Skeletal muscle tissue (tissue), 4 donors: ENCODE measurements around the gene RNU1-2. TPM values are rescaled to one million over a fixed set of nuclear protein-coding genes. Genes with fewer than 3 reads are reported as not detected.
"Not testable (repeated sequence)": the region's sequence is repeated elsewhere in the genome, so short reads cannot be mapped to it uniquely, and the experiment has no call there.

ENCODE experiments used
- H3K27ac ChIP-seq: one replicate; pipeline ENCODE4 v1.7.0; 2013; ENCODE audit warnings: mild to moderate bottlenecking, low read depth, low read length, inconsistent platforms
- H3K27me3 ChIP-seq, 3 donors: one replicate each; pipeline ENCODE4 v1.7.0; 2013; ENCODE audit warnings: low read length in 3 of 3; ENCODE audit not compliant: control insufficient read depth in 3 of 3, insufficient read depth in 3 of 3
- H3K36me3 ChIP-seq, 3 donors: one replicate each; pipeline ENCODE4 v1.7.0; 2013; ENCODE audit warnings: low read length in 3 of 3; ENCODE audit not compliant: control insufficient read depth in 3 of 3, insufficient read depth in 3 of 3
- H3K4me1 ChIP-seq, 3 donors: one replicate each; pipeline ENCODE4 v1.7.0; 2013; ENCODE audit warnings: low read length in 3 of 3, mild to moderate bottlenecking in 3 of 3; ENCODE audit not compliant: control insufficient read depth in 3 of 3, insufficient read depth in 3 of 3
- H3K4me3 ChIP-seq, 3 donors: one replicate each; pipeline ENCODE4 v1.7.0; 2013; ENCODE audit warnings: low read length in 3 of 3
- H3K9ac ChIP-seq, 3 donors: one replicate each; pipeline ENCODE4 v1.7.0; 2013; ENCODE audit warnings: low read length in 3 of 3, mild to moderate bottlenecking in 3 of 3, moderate library complexity in 2 of 3, low read depth in 1 of 3
- H3K9me3 ChIP-seq, 3 donors: one replicate each; pipeline ENCODE4 v1.7.0; 2013; ENCODE audit warnings: low read length in 3 of 3; ENCODE audit not compliant: control insufficient read depth in 3 of 3
- total RNA-seq: library from RNA; depleted of rRNA; stranded (reverse); fragments of >200 nt; gene quantifications from one replicate; pipeline ENCODE4 v1.2.3, GENCODE V29; 2014
- donor health status: Osteomylitis.

The RNU1-2 gene
- total RNA-seq, 1 donor from 2014 or later: under 0.01 TPM

DNA sequence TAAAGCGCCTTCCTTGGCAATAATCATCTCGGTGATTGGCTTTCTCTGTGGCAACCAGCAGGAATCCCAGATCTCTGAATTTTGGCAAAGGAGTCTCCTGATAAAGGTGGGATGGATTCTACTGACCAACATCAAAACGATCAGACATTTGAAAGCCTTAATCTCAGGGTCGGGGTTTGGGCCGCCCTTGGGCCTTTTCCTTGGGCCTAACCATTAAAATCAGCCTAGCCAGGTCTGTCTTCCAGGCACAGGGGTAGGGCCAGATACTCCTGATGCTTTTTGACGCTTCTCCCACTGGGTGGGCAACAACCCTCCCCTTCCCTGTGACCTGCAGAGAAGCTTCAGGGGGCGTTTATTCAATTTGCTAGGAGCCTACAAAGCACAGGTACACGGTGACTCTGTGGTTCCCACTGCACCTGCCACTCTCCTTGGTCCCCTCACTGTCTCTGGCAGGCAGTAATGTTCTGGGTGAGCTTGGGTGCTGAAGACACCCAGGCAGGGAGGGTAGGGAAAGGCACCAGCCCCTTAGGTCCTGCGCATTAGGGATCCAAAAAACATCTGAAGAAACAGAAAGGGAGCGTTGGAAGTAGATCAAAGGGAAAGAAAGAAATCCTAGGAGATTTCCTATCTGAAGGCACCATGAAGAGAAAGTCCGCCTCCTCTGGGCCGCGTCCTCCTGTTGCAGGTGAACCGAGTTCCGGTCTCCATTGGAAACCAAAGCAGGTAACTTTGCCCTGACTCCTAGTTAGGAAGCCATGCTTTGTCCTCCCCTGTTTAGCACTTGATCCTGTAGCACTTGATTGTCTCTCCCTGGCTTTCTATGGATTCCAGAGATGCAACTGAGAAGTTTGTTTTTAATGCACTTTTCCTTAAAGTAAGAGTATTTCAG lies 12.3 kb downstream of the RNU1-2 start:
- H3K27ac ChIP-seq: no peak overlapping the region
- H3K9ac ChIP-seq: peak overlapping the region in 1 of 3 donors; percentile 55
- no peaks in the 10 kb centered on the region for H3K9me3 ChIP-seq
- no peaks in the 10 kb centered on the region for H3K36me3 ChIP-seq
- H3K27me3 ChIP-seq: no peaks in the 10 kb centered on the region
- peaks cover 20 to 38% (median 30%) of the 10 kb centered on the region in 3 donors for H3K4me1 ChIP-seq
- H3K4me3 ChIP-seq: no peak overlapping the region

DNA sequence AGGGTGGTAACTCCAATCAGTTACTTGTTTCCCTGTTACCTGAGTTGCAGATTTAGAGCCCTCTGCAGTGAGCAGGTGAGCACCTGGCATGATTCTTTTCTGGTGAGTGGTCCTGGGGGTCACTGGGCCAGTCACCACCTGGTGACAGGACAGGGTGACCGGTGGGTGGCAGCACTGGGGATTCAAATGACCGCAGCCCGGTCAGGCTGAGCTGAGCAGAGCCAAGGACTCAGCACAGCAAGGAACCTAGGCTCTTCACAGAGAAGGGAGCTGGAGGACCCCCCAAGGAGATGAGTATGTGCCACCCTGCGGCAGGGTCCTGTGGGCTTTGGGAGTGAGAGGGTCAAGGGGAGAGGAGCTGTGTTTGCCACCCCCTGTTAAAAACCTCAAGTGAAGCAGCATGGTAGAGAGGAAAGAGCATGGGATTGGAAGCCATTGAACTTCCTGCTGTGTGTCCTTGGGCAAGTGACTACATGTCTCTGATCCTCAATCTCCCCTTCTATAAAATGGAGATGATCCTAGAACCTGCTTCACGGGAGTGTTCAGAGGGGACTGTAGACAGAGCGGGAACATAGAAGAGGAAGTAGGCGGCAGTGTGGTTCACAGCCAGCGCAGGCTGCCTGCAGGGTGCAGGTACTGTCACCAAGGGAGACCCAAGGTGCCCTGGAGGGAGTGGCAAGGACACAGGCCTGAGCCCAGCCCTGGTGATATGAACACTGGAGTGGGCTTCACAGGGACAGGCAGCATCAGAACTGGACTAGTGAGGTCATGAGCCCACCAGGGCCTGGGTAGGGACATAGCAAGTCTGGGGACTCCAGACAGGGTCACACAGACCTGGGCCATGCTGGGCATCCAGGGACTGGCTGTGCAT lies 16.3 kb downstream of the RNU1-2 start:
- not testable (repeated sequence) for H3K27me3 ChIP-seq, H3K4me3 ChIP-seq, H3K27ac ChIP-seq, H3K9me3 ChIP-seq, H3K36me3 ChIP-seq
- H3K4me1 ChIP-seq: peaks cover 9 to 37% (median 28%) of the 10 kb centered on the region in 3 donors
- H3K9ac ChIP-seq: peak overlapping the region in 1 of 3 donors; percentile 33

- not testable (repeated sequence) for H3K9me3 ChIP-seq, H3K27me3 ChIP-seq, H3K27ac ChIP-seq, H3K36me3 ChIP-seq
- Histone ChIP-seq H3K4me3 (peak overlapping the region in 1 of 3 donors; percentile 88), H3K9ac (peak overlapping the region in 2 of 3 donors; percentile 16 to 99), H3K4me1 (peaks cover 9 to 37% (median 28%) of the 10 kb centered on the region in 3 donors)
These were observed 17.0 kb downstream of the RNU1-2 start for GRCh38 chr1:16912742-16913141.

GRCh38 chr1:16913181-16913832 lies 17.5 kb downstream of the RNU1-2 start:
- Histone ChIP-seq H3K27ac (peak overlapping the region; percentile 68), H3K9me3 (no peaks in the 10 kb centered on the region), H3K4me1 (peaks cover 9 to 37% (median 28%) of the 10 kb centered on the region in 3 donors), H3K9ac (peak overlapping the region; percentile 81 to 99 (median 86)), H3K27me3 (no peaks in the 10 kb centered on the region), H3K4me3 (peak overlapping the region; percentile 72 to 93 (median 88)), H3K36me3 (no peaks in the 10 kb centered on the region)

DNA sequence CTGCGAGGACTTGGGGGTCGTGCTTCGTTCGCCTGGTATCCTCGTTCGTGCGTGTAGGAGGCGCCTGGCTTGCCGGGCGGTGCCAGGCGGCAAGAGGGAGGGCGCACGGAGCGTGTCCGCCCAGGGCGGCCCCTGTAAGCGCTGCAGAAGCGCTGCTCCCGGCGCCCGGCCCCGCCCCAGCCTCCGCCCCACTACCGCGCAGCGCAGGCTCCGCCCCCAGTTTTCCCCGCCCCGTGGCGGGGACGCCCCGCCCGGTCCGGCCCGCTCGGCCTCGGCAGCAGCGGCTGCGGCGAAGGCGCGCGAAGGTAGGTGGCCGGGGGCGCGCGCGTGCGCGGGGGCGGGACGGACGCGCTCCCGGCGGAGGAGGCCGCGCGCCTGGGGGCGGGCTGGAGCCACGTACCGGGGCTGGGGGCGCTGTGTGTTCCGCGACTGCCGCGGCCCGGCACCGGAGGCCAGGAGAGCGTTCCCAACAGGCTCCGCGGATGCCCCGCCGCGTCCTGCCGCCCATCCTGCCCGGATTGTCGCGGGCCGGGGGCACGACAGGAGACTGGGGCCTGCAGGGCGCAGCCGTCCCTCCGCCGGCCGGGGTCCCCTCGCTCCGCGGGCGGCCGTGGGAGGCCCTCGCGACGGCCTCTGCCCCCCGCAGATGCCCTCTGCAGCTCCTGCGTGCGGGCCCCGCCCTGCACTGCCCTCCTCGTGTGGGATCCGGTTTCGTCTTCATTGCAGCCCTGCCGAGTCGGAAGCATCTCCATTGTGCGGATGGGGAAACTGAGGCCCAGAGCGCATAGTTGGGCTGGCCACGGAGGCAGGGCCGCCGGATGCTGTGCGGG lies 18.3 kb downstream of the RNU1-2 start:
- Histone ChIP-seq H3K9me3 (no peaks in the 10 kb centered on the region), H3K4me1 (peaks cover 9 to 37% (median 28%) of the 10 kb centered on the region in 3 donors), H3K9ac (peak overlapping the region; percentile 87 to 99 (median 96)), H3K4me3 (peak overlapping the region; percentile 77 to 95 (median 93)), H3K27me3 (no peaks in the 10 kb centered on the region), H3K27ac (peak overlapping the region; percentile 73), H3K36me3 (no peaks in the 10 kb centered on the region)

DNA sequence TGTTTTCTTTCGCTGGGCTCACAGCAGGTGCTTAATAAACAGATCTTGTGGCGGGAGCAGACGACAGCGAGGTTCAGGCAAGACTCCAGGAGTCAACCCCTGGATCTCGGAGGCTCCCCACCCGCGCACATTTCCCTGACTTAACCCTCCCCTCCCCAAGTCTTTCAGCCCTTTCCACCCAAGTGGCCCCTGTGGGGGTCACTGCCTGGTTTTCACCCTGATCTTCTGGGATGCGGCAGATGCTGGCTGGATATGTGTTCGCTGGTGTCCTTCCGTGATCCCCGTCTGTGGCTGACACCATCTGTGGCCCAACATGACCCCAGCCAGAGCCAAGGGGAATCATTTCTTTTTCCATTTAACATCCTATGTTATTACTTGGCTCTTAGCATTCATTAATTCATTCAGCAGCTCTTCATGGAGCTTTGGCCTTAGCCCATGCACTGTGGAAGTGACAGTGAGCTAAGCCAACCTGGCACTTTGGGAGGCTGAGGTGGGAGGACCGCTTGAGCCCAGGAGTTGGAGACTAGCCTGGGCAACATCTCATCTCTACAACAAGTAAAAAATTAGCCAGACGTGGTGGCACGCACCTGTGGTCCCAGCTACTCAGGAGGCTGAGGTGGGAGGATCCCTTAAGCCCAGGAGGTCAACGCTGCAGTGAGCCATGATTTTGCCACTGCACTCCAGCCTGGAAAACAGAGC lies 19.3 kb downstream of the RNU1-2 start:
- not testable (repeated sequence) for H3K27me3 ChIP-seq, H3K9me3 ChIP-seq, H3K36me3 ChIP-seq
- Histone ChIP-seq H3K9ac (peak overlapping the region in 2 of 3 donors; percentile 87 to 99), H3K4me3 (peak overlapping the region; percentile 77 to 95 (median 93)), H3K4me1 (peaks cover 9 to 37% (median 28%) of the 10 kb centered on the region in 3 donors), H3K27ac (peak overlapping the region; percentile 73)

DNA sequence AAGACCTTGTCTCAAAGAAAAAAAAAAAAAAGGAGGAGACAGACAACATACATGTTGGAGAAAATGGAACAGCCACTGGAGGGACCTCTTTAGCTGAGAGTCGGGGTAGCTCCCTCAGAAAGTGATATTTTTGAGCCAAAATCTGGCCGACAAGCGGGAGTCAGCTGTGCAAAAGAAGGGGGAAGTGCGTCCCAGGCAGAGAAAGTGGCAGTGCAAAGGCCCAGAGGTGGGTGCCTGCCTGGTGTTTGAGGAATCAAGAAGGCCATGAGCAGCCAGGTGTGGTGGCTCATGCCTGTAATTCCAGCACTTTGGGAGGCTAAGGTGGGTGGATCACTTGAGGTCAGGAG lies 19.8 kb downstream of the RNU1-2 start:
- Histone ChIP-seq H3K27ac (no peak overlapping the region), H3K36me3 (no peaks in the 10 kb centered on the region), H3K27me3 (no peaks in the 10 kb centered on the region), H3K4me1 (peaks cover 9 to 37% (median 28%) of the 10 kb centered on the region in 3 donors), H3K9ac (peak overlapping the region in 1 of 3 donors; percentile 99), H3K4me3 (no peak overlapping the region), H3K9me3 (no peaks in the 10 kb centered on the region)

DNA sequence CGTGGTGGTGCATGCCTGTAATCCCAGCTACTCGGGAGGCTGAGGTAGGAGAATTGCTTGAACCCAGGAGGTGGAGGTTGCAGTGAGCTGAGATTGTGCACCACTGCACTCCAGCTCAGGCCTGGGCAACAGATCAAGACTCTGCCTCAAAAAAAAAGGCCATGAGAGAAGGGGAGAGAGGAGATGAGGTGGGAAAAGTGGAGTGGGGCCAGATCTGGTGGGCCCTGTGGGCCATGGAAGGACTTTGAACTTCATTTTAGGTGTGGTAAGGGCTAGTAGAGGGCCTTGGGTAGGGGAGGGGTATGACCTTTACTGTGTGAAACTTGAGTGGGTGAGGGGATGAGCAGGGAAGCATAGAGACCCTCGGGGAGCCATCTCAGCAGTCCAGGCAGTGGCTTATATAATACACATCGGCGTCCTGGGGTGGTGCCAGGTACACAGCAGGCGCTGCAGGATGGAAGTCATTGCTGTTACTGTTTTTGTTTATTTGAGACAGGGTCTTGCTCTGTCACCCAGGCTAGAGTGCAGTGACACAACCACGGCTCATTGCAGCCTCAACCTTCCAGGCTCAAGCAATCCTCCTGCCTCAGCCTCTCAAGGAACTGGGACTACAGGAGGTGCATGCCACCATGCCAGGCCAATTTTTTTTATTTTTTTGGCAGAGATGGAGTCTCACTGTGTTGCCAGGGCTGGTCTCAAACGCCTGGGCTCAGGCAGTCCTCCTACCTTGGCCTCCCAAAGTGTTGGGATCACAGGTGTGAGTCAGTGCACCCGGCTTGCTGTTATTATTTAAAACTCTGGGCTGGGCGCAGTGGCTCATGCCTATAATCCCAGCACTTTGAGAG lies 20.5 kb downstream of the RNU1-2 start:
- not testable (repeated sequence) for H3K27ac ChIP-seq, H3K9ac ChIP-seq, H3K36me3 ChIP-seq, H3K27me3 ChIP-seq, H3K9me3 ChIP-seq, H3K4me3 ChIP-seq
- H3K4me1 ChIP-seq: peaks cover 10 to 40% (median 32%) of the 10 kb centered on the region in 3 donors
